CD4-positive, alpha-beta T cell (primary cell): ENCODE data around the gene SNX25. TPM values are rescaled to one million over a fixed set of nuclear protein-coding genes. Genes with fewer than 3 reads are reported as not detected.
"Not testable (repeated sequence)": the region's sequence is repeated elsewhere in the genome, so short reads cannot be mapped to it uniquely, and the experiment has no call there.

Experiments used
- ATAC-seq: fragments of 200-7000 bp; cut with Tn5 transposase; one replicate; pipeline ENCODE4 v1.10.0; 2022; ENCODE audit warnings: mild to moderate bottlenecking; ENCODE audit not compliant: poor library complexity
- CTCF ChIA-PET: fragments of 350-600 bp; sonication (Branson Sonifier 250); formaldehyde crosslinking; loops from one replicate; lab custom pipeline; 2021; ENCODE audit warnings: antibody characterized with exemption, inconsistent platforms; lab: Charles Lee
- POLR2A ChIA-PET: fragments of 350-600 bp; sonication (Branson Sonifier 250); formaldehyde crosslinking; loops from one replicate; lab custom pipeline; 2021; ENCODE audit warnings: antibody characterized with exemption, inconsistent platforms; lab: Charles Lee
- DNase-seq, 14 experiments: peaks; one replicate each; pipeline ENCODE4 v3.0.0-alpha.2; 2013 to 2020; ENCODE audit warnings: mixed read lengths in 2 of 14
- H3K27ac ChIP-seq, 2 donors: one replicate each; pipeline versions ENCODE4 v1.5.1 to v1.7.0; 2013; ENCODE audit warnings: low read length in 2 of 2, low read depth in 1 of 2, mild to moderate bottlenecking in 1 of 2
- H3K27me3 ChIP-seq, 2 experiments: 1 replicate in 1 of 2; 2 replicates in 1 of 2; pipeline versions ENCODE4 v1.6.1 to v1.7.0; 2013; ENCODE audit warnings: low read length in 2 of 2, control low read depth in 1 of 2, mild to moderate bottlenecking in 1 of 2, moderate library complexity in 1 of 2; ENCODE audit not compliant: insufficient read depth in 2 of 2, control insufficient read depth in 1 of 2
- H3K36me3 ChIP-seq: one replicate; pipeline ENCODE4 v1.6.1; 2013; ENCODE audit warnings: low read length, control low read depth; ENCODE audit not compliant: insufficient read depth
- H3K4me1 ChIP-seq: one replicate; pipeline ENCODE4 v1.6.1; 2013; ENCODE audit warnings: low read length, control low read depth; ENCODE audit not compliant: insufficient read depth
- H3K4me3 ChIP-seq: one replicate; pipeline ENCODE4 v1.5.1; 2013; ENCODE audit warnings: mild to moderate bottlenecking, low read length, moderate library complexity
- H3K9me3 ChIP-seq, 2 experiments: 1 replicate in 1 of 2; 2 replicates in 1 of 2; pipeline versions ENCODE4 v1.6.1 to v1.7.0; 2013; ENCODE audit warnings: low read length in 2 of 2, mild to moderate bottlenecking in 2 of 2, control low read depth in 1 of 2, moderate library complexity in 1 of 2; ENCODE audit not compliant: control insufficient read depth in 1 of 2, insufficient read depth in 1 of 2
- H3K27ac Mint-ChIP-seq: one replicate; pipeline ENCODE4 v1.8.0; 2020; ENCODE audit warnings: mixed read lengths
- H3K27me3 Mint-ChIP-seq: one replicate; pipeline ENCODE4 v1.8.0; 2021; ENCODE audit warnings: mixed read lengths
- H3K36me3 Mint-ChIP-seq: one replicate; pipeline ENCODE4 v1.8.0; 2021; ENCODE audit warnings: low read depth, mixed read lengths
- H3K4me1 Mint-ChIP-seq: one replicate; pipeline ENCODE4 v1.8.0; 2021; ENCODE audit warnings: low read depth, mixed read lengths
- H3K4me3 Mint-ChIP-seq: one replicate; pipeline ENCODE4 v1.8.0; 2020; ENCODE audit warnings: mild to moderate bottlenecking, mixed read lengths
- H3K9me3 Mint-ChIP-seq: one replicate; pipeline ENCODE4 v1.8.0; 2020; ENCODE audit warnings: mixed read lengths
- intact Hi-C, 2 experiments: fragments of 100-400 bp; cut with DNase I in 1 of 2; cut with micrococcal nuclease in 1 of 2; formaldehyde crosslinking; loops; one replicate each; pipeline versions ENCODE4 v1.15.1 to v1.9.0; 2023 to 2025; cut with DNase I, micrococcal nuclease
- total RNA-seq, 174 experiments: library from RNA in 2 of 174; stranded (reverse) in 2 of 174; gene quantifications; one replicate each; pipeline ENCODE4 v1.2.3 and lab custom pipeline; 2021 to 2026
- TF ChIP-seq, protein P1 (sequence below): fragments of 200-600 bp; IDR thresholded peaks from one replicate; pipeline ENCODE4 v1.8.0; 2022; ENCODE audit warnings: antibody characterized with exemption, mild to moderate bottlenecking

SNX25 gene
- total RNA-seq, 2 experiments from 2014 or later, result 7.9 to 9.1 TPM

GRCh38 chr4:185328586-185328985, 119.2 kb downstream of the SNX25 start:
- no peak overlapping the region for H3K4me3 Mint-ChIP-seq
- H3K27me3 Mint-ChIP-seq, result no peaks in the 10 kb centered on the region
- H3K4me1 Mint-ChIP-seq, result no peaks in the 10 kb centered on the region
- no peak overlapping the region for H3K27ac Mint-ChIP-seq
- no peak for DNase-seq
- H3K36me3 Mint-ChIP-seq, result peaks cover 23% of the 10 kb centered on the region
- Histone ChIP-seq H3K4me3 (no peak overlapping the region), H3K36me3 (no peaks in the 10 kb centered on the region), H3K27ac (no peak overlapping the region), H3K9me3 (no peaks in the 10 kb centered on the region), H3K4me1 (no peaks in the 10 kb centered on the region), H3K27me3 (no peaks in the 10 kb centered on the region)
- POLR2A ChIA-PET, result no interaction called here
- TF ChIP-seq, protein P1, sequence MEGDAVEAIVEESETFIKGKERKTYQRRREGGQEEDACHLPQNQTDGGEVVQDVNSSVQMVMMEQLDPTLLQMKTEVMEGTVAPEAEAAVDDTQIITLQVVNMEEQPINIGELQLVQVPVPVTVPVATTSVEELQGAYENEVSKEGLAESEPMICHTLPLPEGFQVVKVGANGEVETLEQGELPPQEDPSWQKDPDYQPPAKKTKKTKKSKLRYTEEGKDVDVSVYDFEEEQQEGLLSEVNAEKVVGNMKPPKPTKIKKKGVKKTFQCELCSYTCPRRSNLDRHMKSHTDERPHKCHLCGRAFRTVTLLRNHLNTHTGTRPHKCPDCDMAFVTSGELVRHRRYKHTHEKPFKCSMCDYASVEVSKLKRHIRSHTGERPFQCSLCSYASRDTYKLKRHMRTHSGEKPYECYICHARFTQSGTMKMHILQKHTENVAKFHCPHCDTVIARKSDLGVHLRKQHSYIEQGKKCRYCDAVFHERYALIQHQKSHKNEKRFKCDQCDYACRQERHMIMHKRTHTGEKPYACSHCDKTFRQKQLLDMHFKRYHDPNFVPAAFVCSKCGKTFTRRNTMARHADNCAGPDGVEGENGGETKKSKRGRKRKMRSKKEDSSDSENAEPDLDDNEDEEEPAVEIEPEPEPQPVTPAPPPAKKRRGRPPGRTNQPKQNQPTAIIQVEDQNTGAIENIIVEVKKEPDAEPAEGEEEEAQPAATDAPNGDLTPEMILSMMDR, result no peak
- CTCF ChIA-PET, result no interaction called here
- no peaks in the 10 kb centered on the region for H3K9me3 Mint-ChIP-seq
- intact Hi-C loops, result no loop called here
- no peak for ATAC-seq

DNA sequence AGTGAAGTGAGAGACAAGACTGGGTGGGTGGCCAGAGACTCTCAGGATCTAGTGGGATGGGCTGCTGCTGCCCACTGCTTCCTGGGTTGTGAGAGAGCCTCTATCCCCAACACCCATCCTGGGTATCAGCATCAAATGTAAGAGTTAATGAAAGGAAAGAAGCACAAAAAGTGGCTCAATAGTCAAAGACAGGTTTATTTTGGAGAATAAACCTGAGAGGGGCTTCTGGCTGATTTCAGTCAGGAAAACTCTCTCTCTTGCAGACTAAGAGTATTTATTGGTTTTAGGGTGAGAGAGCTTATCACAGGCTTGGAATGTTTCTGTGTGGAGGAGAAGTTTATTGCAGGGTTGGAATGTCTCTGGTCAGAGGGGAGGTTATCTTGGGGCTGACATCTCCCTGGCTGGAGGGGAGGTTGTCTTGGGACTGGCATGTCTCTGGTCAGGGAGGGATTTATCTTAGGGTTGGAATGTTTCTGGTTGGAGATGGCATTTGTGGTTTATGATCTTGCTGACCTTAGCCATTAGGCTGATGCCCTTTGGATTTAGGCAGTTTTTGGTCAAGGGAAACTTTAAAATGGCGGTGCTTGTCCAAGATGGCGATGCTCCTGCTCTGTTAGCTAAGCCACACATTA, 120.6 kb downstream of the SNX25 start:
- H3K9me3 Mint-ChIP-seq, ATAC-seq, POLR2A ChIA-PET, H3K4me1 ChIP-seq, H3K4me3 Mint-ChIP-seq, H3K27ac ChIP-seq, intact Hi-C loops, H3K9me3 ChIP-seq, H3K4me3 ChIP-seq, H3K36me3 ChIP-seq, DNase-seq, H3K27me3 Mint-ChIP-seq, H3K27ac Mint-ChIP-seq, CTCF ChIA-PET, H3K4me1 Mint-ChIP-seq, H3K27me3 ChIP-seq: not testable (repeated sequence)
- peaks cover 14% of the 10 kb centered on the region for H3K36me3 Mint-ChIP-seq

DNA sequence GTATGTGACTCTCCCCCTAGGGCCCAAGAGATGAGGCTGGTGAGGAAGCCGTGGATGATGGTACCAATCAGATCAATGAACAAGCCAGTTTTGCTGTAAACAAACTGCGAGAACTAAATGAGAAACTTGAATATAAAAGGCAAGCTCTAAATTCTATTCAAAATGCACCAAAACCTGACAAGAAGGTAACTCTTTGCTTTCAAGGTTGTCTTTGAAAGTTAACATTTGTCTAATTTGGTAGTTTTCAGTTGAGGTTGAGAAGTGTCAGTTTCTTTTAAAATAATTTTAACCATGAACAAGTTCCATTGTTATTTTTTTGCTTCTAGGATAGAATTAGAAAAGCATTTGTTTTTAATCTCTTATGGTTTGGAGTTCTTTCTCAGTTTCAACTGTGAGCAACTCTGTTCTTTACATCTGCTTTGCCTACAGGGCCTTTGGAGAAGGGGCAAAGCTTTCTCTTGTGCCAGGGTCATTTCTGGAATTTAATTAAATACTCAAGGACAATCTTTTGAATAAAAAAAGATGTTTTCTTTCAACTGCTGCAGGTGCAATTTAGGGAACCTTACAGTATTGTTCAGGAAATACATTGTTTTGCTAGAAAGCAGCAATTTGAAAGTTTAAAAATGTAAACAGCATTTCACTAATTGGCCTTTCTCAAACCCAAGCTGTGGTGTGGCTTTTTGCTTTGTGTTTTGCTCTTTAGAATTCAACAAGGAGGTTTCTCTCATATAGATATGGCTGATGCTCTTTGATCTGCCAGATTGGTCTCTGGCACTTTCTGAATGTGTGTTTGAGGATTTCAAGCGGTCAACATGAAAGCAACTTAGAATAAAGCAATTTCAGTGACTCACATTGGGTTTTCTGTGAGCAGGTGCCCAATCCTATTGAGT, 123.4 kb downstream of the SNX25 start:
- no peak overlapping the region for H3K4me3 Mint-ChIP-seq
- TF ChIP-seq, protein P1, result no peak
- intact Hi-C loops, result no loop called here
- Histone ChIP-seq H3K9me3 (no peaks in the 10 kb centered on the region), H3K4me3 (no peak overlapping the region), H3K27me3 (no peaks in the 10 kb centered on the region), H3K4me1 (no peaks in the 10 kb centered on the region), H3K36me3 (no peaks in the 10 kb centered on the region), H3K27ac (no peak overlapping the region)
- no peak overlapping the region for H3K27ac Mint-ChIP-seq
- no peaks in the 10 kb centered on the region for H3K9me3 Mint-ChIP-seq
- peaks cover 14% of the 10 kb centered on the region for H3K36me3 Mint-ChIP-seq
- H3K4me1 Mint-ChIP-seq, result no peaks in the 10 kb centered on the region
- no peak for DNase-seq
- H3K27me3 Mint-ChIP-seq, result no peaks in the 10 kb centered on the region
- no peak for ATAC-seq
- ChIA-PET CTCF (no interaction called here), POLR2A (no interaction called here)
